GM19438 (cell line): ENCODE measurements around the gene GLB1L.

Experiments
- ATAC-seq: cut with Tn5 transposase; IDR thresholded peaks from one replicate; pipeline ENCODE4 v1.9.1; 2021; ENCODE audit warnings: low read depth; ENCODE audit not compliant: unreplicated experiment

The GLB1L gene

DNA sequence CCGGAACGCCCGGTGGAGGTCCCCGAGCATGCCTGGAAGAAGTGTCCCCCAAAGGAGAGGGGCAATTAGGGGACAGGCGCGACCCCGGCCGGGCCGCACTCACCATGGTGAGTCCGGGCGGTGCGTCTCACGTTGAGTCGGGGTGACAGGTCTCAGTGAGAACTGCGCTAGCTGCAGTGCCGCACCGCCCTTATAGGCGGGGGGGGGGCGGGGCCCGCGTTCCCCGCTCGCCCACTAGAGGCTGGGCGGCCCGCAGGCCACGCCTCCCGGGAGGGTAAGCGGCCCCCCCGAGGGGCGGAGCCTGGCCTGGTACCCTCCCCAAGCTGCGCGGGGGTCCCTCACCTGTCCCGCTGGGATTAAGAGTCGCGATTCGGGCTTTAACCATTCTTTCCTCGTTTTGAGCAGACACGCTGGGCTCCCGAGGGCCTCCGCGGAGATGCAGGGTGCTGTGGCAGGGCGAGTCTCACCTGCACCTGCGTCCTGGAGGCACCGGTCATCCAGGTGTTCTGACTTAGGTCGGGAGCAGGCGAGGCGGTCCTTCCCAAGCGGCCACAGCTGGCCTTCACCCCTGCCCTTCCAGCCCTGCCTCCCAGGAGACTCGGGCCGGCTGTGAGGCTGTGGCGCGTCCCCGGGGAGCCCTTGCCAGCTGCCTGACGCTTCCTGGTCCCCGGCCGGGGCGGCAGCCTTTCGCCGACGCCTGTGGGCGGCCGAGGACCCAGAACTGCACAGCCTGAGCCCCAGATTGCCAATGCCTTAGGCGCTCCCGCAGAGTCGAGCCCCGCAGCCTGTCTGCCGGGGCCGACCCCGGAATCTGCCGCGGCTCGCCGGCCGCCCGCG is 8.7 kb upstream of the GLB1L start, which contains the start of gene TUBA4A:
Gene TUBA4A, minus strand, starts transcription at position 166 of the 837 bp plus-strand sequence. Its CDS starts 60 bp downstream, at position 106.
- peak; percentile 36 for ATAC-seq

DNA sequence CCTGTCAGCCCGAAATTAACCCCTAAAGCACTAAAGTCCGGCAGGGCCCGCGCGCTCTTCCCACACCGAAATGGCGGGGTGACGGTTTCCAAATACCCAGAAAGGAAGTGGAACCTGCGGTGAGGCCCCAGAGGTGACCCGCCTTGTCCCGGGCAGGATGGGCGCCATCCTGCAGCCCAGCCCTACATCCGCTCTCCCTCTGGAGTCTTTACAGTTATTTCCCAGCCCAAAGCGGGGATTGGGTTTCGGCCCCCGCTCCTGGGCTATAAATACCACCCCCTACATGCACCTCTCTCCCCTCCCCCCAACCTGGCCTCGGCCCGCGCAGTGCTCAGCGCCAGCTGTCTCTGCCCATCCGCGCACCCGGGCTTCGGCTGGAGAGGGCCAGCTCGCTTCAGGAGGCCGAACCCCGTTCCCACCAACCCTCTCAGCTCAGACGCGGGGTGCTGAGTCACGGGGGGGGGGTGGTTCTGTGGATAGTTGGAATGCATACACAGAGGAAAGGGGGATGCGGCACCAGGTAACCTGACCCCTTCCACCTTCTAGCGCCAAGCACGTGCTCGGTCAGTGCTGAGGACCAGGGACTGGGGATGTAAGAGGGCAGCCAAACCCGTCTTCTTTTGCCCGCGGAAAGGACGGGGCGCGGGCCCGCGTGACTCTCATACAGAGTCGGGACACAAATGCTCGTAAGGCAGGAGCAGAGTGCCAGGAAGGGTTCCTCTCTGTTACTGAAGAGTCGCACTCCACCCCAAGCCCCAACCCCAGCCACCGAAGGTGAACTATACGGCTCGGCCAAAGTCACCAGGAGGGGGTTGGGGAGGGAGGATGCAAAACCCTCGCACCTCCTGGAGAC is 7.9 kb upstream of the GLB1L start, which contains the start of gene TUBA4B:
Gene TUBA4B, plus strand, starts transcription at position 344 of the 853 bp plus-strand sequence. Its CDS starts 165 bp downstream, at position 509.
- peak; percentile 14 for ATAC-seq

DNA sequence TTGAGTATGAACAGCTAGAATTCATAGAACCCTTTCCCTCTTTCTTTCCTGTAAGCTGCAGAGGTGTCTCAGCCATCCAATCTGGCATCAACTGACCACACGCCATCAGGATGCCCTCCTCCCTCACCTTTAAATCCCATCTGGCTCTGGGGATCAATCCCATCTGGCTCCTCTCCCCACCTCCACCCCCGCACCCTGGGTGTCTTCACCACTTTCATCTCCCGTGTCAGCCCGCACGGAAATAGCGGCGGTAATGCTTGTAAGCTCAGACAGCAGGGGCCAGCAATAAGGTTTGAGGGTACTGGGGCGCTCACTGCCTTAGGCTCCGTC is 7.3 kb upstream of the GLB1L start:
- ATAC-seq, result no peak

DNA sequence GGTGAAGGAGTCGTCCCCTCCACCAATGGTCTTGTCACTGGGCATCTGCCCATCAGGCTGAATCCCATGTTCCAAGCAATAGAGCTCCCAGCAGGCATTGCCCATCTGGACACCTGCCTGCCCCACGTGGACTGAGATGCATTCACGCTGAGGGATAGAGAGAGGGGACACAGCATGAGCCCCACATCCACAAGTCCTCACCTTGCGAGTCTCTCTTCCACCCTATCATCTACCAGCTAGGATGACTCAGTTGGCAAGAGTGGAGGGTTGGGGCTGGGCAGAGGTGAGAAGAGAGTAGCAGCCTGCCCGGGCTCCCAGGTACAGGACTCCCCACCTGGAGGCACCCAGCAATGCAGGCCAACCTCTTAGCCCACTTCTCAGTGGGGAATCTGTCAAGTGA is 6.8 kb upstream of the GLB1L start:
- no peak for ATAC-seq

DNA sequence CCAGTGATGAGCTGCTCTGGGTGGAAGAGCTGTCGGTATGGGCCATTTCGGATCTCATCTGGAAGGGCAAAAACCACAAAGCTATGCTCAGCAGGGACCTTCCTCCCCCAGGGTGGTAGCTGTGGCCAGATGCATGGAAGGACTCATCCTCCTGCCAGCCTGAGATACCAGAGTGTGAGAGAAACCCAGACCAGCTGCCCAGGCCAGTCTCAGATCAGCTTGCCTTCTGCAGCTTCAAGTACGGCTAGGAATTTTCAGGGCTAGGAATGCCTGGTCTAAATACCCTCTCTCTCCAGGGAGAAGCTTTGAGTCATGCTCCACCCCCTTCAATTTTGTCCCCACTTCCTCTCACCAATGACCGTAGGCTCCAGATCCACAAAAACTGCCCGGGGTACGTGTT is 6.4 kb upstream of the GLB1L start:
- ATAC-seq, result no peak

DNA sequence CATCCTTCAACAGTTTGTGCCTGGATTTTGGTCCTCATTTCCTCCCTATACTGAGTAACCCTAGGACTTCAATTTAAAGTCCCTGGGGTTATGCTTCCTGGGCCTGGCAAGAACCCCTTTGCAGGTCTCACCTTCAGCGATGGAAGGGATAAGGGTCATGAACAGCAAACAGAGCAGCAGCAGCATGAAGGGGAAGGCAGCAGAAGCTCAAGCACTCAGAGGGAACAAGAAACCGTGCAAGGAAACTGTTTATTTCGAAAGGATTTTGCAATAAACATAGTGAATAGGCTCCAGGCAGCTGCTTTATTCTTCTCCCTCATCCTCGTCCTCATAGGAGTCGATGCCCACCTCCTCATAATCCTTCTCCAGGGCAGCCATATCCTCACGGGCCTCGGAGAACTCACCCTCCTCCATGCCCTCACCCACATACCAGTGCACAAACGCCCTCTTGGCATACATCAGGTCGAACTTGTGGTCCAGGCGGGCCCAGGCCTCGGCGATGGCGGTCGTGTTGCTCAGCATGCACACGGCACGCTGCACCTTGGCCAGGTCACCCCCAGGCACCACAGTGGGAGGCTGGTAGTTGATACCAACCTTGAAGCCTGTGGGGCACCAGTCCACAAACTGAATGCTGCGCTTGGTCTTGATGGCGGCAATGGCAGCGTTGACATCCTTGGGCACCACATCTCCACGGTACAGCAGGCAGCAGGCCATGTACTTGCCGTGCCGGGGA is 5.0 kb upstream of the GLB1L start:
- ATAC-seq, result no peak

DNA sequence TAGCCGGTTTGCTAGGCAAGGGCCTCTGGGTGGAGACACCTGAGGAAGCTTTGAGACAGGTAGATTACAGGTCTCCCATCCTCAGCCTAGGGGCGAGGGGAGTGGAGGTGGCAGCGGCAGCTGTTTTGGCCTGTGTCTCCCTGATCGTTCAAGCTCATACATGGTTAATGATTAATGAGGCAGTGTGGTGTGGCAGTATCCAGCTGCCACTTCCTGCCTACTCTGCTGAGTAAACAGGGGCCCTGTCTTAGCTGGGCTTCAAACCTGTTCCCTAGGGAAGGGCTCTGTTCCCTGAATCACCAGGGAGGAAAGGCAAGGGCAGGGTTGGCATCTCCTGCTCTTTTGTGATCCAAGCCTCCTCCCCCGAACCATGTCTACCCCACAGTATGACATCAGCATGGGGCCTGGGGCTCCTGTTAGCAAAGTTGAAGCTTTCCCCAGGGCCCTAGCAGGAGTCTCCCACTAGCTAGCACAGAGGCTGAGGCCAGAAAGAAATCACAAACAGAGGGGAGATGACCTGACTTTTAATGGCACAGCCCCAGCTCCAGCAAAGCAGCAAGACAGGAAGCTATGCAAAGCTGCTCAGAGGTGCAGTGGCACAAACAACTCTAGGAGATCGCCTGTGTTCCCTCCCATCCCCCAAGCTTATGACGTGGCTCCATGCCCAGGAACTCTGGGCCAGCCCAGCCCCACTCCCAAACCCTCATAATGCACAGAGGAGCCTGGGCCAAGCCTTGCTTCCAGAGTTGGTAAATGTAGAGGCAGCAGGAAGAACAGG is 4.1 kb upstream of the GLB1L start:
- ATAC-seq, result peak; percentile 49

DNA sequence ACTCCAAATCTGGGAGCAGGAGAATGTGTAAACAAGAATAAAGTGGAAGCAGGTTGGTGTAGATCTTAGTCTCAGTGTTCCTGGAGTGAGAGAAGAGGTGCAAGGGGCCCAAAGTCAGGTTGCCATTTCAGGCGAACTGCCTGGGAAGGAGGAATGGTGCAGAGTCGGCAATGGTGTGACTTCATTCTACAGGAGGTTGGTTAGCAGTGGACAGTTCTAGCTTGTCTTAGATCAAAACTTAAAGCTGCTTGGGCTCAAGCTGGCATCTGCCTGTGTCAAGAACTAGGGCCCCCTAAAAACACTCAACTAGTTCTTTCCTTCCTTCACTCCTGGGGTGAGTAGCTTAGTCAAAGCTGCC is 3.6 kb upstream of the GLB1L start:
- ATAC-seq, result no peak

DNA sequence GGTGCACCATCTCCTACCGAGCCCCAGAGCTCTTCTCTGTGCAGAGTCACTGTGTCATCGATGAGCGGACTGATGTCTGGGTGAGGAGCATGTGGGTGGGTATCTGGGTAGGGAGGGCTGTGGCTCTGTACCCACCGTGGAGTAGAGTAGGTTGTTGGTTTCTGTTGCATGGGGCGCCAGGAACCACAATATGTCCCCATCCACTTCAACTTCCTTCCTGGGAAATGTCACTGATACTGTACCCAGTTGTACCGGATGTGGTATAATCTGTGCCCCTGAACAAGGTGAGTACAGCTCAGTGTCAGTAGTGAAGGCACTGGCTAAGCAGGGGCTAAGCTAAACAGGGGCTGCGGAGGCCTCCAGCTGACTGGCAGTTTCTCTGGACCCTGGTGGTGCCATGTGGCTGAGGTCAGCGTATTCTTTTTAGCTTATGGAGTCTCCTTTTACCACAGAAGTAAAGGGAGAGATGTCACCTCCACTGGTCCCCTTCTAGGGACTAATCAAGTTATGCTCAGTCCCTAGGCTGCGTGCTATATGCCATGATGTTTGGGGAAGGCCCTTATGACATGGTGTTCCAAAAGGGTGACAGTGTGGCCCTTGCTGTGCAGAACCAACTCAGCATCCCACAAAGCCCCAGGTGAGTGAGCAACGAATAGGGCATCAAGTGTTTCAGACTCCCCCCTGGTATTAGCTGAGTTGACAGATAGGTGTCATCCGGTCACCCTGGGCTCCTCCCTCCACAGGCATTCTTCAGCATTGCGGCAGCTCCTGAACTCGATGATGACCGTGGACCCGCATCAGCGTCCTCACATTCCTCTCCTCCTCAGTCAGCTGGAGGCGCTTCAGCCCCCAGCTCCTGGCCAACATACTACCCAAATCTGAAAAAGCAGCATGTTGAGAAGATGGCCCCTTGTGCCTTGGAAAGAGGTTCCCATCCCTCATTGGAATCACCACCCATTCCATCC is 2.7 kb upstream of the GLB1L start:
- no peak for ATAC-seq

DNA sequence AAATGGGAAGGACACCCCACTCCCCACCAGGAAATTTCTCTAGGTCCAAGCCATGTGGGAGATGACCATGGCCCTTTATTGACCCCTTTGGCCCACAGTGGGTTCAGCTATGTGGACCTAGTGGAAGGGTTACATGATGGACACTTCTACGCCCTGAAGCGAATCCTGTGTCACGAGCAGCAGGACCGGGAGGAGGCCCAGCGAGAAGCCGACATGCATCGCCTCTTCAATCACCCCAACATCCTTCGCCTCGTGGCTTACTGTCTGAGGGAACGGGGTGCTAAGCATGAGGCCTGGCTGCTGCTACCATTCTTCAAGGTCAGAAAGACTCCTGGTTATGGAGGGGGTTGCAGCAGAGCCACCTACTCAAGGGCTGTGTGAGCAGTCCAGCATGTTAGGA is 1.3 kb upstream of the GLB1L start:
- ATAC-seq, result no peak

DNA sequence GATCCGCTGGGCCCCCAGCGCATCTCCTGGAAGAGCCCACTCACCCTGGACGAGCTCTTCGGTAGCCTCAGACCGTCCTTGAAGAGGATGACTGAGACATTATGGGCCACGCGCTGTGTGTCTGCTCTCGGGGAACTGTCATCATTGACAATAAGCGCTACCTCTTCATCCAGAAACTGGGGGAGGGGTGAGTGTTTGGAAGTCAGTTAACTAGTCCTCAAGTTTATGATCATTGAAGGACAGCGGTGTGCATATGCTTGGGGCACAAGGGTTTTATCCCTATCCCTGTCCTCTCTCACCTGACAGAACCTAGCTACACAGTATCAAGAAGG is 621 bp upstream of the GLB1L start:
- no peak for ATAC-seq

DNA sequence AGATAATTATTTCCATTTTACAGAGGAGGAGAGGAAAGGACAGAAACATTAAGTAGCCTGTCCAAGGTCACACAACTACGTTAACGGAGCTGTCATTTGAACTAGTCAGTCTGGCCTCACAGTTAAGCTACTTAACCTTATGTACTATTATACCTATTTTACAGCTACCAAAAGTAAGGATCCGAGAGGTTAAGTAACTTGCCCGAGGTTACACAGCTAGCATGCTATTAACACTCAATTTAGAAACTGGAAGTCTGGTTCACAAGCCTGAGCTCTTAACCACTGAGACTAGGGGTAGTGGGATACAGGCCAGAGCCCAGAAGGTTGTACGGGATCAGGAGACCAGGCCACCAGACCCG is 476 bp downstream of the GLB1L start:
- ATAC-seq, result no peak

DNA sequence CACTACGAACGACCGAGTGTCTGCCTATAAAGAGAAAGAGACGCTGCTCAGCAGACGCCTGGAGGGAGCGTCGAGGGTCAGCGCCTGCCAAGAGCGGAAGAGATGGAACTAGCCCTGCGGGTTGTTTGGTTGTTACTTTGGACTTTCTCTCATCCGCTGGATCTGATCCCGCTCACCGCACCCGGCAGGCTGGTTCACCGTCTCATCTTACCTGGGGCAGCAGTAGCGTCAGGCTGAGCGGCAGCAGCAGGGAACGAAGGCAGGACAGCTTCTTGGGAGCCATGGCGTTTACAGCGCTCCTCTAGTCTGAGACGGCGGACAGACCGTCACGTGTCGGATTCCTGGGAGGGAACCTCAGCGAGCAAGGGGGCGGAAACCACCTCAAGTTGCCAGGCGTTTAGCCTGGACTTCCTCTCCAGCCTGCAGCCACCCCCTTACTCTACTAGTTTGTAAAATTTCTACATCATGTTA is 1.9 kb downstream of the GLB1L start:
- ATAC-seq, result no peak

DNA sequence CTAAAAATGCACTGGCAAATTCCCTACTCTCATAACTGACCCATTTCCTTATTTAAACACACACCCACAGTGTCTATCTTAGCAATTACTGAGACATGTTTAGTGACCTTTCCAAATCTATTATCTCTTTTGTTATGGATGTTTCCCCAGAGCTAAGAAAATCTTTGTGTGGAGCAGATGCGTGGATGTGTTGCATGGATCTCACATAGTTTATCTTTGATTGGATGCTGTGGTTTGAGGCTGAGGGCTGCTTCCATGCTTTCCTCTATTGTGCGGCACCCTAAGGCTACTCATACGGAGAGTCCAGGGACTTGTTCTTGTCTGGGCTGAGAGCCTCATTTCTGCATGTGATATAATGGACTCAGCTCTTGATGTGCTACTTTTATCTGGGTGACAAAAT is 10.9 kb downstream of the GLB1L start:
- no peak for ATAC-seq

DNA sequence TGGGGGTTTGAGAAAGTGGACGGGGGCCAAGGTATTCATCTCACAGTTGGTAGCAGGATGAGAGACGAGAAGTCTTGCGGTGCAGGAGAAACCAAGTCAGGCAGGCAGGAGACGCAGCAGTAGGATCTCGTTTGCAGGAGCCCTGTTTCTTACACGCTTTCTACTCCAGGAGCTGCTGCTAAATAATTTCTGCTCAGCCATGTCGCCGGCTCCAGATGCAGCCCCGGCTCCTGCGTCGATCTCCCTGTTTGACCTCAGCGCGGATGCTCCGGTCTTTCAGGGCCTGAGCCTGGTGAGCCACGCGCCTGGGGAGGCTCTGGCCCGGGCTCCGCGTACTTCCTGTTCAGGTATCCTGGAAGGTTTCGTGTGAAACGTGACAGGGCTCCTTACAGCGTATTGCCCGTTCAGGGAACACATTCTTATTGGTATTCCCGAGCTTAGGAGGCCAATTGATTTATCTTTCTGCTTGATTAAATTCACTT is 15.1 kb downstream of the GLB1L start:
- peak; percentile 32 for ATAC-seq

DNA sequence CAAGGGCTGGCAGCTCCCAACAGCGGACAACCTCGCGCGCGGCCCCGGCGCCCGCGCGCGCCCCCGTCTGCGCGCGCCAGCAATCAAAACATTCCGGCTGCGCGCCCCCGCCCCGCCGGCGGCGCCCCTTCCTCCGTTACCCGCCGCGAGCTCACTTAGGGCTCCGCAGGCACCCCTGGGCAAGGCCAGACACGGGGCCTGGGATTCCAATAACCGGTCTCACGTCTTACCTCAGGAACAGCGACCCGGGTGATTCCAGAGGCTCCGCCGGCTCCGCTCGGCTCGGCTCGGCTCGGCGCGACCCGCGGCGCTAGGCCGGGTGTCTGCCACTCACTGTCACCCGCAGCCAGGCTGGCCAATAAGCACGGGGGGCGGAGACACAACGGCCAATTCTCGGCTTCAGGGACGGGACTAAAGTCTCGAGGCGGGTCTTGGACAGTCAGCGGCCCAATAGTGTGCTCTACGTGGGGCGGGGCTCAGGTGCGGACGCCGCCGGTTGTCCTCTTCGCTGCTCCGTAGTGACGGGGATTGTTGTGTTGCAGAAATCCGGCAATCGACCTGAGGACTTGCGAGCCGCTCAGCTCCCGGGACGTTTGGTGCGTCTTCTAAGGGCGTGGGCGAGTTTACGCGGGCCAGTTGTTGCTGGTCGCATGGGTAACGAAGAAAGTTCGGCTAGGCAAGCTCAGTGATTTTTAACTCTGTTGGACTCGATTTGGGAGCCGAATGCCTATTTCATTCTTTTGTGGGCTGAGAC is 15.8 kb downstream of the GLB1L start, which contains the start of the genes ANKZF1 and ATG9A:
Gene ANKZF1, plus strand, starts transcription at position 502 of the 754 bp plus-strand sequence. CDS start 452 bp downstream, outside the sequence.
Gene ATG9A, minus strand, starts transcription at position 332 of the 754 bp plus-strand sequence. CDS start 1,612 bp downstream, outside the sequence.
- peak; percentile 96 for ATAC-seq

DNA sequence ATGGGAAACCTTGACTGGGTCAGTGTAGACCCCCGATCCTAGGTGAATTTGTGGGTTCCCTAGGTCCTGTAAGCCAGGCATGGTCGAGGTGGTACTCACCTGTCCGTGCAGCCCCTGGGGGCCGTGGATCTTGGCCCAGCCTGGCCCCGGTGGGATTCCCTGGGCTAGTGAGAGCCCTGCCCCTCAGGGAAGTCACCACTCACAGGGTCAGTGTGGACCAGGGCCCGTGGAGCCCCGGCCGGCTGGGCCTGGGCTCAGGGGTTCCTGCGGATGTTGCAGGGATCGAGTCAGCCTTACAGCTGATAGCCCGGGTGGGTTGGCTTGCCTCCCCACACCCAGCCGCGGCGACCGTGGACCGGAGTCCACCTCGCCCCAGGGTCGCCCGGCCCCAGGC is 16.3 kb downstream of the GLB1L start:
- no peak for ATAC-seq
